Muscle of arm (tissue), 12 donors: ENCODE measurements around the gene EIPR1. TPM values are rescaled to one million over a fixed set of nuclear protein-coding genes. Genes with fewer than 3 reads are reported as not detected.

Experiments
- DNase-seq: peaks from one replicate; pipeline ENCODE4 v3.0.0-alpha.2; 2013
- polyA plus RNA-seq, 12 donors: library from polyadenylated mRNA; unstranded; fragments of 120-200 nt; gene quantifications; one replicate each; pipeline ENCODE4 v1.2.1, GENCODE V29; 2013; ENCODE audit not compliant: insufficient read length in 12 of 12

Gene EIPR1
- polyA plus RNA-seq, 12 donors = 13.8 to 28.9 (median 16.1) TPM; not detected in 1

DNA sequence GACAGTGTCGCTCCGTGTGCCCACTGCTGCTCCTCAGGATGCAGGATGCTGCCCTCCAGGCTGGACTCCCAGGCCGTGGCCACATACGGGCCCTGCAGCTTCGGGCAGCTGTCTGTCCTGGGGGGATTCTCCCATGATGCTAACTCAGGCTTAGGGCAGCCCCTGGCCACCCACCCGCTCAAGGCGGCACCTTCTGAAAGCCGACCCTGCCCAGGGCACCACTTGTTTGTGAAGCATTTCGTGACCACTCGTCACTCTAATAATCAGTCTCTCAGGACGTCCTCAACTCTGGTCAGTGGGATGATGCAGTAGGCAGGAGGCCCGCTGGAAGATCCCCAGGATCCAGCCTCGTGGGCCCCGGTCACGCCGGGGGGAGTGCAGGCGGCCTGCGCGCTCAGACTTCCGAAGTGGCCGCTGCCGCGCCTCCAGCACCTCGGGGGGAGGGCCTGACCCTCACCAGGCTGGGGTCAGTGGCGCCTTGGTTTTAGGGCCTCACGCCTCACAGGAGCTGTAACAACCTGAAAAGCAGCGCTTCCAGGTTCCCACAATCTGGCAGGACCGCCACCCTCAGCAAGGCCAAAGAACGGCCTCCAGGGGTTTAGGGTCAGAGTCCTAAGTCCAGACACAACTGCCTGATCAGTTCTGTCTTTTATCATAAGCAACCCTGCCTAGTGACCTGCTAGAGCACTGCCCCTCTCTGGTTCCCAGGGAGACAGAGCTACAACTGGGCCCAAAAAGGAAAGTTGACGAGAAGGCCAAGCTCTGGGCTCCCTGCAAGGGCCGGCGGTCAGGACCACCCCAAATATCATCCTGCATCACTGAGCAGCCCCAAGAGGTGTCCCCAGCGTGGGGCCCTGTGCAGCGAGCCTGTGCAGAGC lies 53.0 kb downstream of the EIPR1 start:
- no peak for DNase-seq

DNA sequence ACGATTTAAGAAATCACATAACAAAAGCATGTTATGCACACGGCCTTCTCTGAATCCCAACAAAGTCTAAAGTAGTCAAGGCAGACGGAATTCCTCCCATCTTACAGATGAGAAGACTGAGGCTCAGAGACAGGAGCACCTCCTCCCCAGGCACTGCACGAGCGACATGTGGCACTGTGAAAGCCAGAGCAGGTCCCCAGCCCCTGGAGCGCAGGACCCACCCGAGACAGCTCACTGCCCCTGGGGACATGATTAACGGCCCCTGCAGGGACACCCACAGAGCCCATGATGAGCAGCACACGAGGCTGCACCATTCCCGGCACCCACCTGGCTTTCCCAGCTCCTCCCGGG lies 53.6 kb downstream of the EIPR1 start:
- DNase-seq = no peak

DNA sequence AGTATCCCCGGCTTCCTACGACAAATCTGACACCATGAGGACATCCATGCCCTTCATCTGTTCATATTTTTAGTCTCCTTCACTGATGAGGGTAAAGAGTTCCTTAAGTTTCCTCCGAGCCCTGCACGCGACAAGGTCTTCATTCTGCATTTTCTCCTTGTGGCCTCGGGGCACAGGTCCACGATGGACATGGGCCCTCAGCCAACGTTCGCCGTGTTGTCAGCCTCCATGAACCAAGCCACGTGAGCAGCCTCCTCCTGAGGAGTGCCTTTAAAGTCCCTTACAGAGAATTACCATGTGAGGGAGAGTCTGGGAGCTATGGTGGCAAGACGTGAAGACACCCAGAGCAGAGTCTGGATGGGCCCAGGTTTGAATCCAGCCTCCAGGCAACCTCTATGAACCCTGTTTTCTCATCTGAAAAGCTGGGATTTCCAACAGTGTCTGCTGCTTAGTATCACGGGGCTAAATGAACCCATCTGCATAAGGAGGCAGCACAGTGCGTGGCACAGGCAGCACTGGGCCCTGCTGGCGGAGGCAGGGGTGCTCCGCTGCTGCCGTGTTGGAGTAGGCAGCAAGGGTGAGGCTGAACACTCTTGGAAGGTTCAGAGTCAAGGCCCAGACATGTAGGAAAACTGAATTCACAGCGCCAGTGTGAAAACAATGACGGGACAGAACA lies 54.1 kb downstream of the EIPR1 start:
- DNase-seq = no peak

DNA sequence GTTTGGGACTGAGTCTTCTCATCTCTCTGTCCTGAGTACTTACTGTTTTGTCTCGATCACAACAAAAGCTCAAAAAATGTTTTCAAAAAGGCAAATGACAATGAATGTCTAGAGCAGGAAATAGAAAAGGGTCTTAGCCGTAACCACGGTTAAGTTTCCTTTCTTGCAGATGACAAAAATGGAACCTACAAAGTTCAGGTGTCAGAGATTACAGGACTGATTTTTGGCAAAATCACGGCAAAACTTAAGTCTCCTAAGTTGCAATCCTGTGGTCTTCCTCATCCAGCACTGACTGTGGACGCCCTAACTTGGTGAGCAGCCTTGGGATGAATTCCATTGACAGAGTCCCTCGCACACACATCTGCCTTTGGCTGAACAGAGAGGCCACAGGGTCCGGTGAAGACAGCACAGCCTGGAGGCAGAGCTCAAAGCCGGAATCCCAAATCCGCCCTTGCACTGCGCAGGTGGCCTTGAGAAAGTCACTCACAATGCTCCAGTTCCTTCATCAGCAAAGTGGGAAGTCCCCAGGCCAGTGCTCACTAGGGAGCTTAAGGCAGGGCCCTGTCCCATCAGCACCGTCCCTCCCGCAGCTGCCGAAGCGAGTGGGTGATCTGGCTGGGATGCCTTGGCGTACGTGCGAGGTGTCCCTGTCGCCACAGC lies 55.2 kb downstream of the EIPR1 start:
- DNase-seq = no peak

DNA sequence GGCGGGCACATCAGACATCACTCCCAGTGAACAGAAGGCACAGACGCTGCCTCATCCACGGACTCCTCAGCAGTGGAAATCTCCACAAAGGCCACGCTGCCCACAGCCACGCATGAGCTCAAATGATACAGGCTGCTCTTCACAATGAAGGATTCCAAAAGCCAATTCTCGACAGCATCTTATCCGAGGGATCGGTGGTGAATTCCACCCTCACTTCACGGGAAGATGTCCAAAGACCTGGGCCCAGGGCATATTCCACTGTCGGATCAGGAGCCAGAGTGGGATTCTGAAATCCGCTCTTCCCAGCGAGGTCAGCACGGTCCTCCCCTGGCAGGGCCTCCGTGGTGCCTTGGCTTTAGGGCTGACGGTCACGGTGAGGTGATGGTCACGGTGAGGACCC lies 55.8 kb downstream of the EIPR1 start:
- DNase-seq = no peak

DNA sequence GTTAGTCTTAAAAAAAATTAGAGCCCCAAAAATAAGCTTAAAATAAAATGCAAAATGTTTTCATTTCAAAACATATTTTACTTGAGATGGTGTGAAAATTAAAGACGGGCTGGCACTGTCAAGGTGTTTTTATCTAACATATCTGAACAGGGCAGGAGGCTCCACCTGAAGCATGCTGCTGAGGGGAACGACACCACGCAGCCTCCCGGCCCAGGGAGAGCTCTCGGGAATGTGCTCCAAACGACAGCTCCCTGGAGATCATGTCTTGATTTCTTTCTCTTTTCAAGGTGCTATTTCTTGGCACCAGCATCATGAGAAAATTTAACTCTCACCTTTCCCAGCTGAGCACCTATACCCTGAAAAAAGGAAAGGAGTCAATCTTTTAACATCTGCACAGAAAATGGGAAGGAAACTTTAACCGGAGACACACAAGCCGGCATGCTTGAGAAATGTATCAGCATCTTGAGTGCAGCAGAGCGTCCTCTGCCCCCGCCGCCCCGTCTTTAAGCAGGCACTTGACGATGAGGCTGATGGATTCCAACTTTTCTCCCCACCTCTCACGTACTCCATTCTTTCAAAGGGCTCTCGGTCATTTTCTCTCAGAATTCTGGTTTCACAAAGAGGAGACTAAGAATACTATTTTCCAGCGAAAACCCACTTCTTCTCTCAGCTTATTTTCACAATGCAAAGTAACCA lies 56.6 kb downstream of the EIPR1 start:
- no peak for DNase-seq

DNA sequence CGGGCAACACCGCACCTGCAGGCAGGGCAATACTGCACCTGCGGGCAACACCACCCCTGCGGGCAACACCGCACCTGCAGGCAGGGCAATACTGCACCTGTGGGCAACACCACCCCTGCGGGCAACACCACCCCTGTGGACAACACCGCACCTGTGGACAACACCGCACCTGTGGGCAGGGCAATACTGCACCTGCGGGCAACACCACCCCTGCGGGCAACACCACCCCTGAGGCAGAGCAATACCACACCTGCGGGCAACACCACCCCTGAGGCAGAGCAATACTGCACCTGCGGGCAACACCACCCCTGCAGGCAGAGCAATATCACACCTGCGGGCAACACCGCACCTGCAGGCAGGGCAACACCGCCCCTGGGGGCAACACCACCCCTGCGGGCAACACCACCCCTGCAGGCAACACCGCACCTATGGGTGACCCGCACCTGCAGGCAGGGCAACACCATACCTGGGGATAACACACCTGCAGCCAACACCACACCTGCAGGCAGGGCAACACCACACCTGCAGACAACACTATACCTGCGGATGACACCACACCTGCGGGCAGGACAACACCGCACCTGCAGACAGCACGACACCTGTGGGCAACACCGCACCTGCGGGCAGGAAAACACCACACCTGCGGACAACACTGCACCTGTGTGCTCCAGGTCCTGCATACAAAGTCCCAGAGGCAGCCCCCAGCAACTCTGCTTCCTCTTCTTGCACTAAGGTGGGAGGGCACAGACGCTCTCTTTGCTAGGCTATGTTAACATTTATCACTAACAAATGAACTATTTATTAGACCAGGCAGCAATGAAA lies 57.7 kb downstream of the EIPR1 start:
- DNase-seq = no peak

DNA sequence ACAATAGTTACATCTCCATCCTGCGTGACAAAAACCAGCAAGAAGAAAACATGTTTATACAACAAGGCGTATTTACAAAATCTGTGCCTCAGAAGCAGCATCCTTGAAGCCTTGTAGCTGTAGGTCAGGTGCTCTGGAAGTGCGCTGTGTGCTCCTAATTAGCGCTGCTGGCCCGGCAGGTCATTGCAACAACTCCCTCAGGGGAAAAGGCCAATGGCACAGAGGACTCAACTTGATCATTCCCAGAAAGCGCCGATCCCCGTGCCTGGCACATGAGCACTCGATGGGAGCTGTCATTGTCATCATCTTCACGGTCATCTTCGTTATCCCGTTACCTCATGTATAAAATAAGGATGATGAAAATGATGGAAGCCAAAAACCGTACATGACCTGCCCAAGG lies 58.5 kb downstream of the EIPR1 start:
- DNase-seq = no peak

DNA sequence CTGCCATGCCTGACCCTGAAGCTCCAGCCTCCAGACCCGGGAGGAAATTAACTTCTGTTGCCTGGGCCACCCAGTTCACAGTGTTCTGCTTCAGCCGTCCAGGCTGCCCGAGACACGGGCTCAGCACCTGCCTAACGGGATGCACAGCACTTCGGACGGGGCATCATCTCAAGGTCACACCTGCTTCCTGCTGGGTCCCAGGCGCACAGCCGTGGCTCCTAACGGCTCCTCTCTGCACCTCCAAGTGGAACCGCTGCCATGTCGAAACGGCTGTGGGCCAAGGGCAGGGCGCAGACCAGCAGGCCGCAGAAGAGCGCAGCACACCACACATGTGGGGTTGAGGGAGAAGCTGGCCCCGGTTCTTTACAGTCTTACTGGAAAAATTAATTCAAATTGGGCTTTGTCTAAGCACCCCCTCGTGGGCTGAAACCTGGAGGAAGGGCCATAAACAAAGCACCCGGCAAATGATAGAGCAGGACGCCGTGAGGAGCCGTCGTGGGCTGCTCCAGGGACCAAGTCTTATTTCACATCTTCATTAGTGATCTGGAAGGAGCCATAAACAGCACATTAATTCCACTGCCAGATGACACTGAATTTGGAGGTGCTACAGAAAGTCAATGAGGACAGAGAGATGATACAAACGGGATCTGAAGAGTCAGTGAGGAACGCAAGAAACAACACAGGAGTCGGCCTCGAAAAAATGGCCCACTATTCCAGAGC lies 59.6 kb downstream of the EIPR1 start:
- DNase-seq = no peak

DNA sequence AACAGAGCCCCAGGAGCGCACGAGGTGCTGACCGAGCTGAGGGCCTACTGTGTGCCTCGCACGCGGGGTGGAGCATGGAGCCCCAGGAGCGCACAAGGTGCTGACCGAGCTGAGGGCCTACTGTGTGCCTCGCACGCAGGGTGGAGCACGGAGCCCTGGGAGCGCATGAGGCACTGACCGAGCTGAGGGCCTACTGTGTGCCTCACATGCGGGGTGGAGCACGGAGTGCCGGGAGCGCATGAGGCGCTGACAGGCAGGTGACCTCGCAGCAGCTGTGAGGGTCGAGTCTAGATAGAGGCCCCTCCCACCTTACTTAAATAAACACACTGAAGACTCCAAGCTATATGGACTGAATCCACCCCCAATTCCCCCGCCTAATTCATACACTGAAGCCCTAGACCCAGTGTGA lies 60.3 kb downstream of the EIPR1 start:
- DNase-seq = no peak

DNA sequence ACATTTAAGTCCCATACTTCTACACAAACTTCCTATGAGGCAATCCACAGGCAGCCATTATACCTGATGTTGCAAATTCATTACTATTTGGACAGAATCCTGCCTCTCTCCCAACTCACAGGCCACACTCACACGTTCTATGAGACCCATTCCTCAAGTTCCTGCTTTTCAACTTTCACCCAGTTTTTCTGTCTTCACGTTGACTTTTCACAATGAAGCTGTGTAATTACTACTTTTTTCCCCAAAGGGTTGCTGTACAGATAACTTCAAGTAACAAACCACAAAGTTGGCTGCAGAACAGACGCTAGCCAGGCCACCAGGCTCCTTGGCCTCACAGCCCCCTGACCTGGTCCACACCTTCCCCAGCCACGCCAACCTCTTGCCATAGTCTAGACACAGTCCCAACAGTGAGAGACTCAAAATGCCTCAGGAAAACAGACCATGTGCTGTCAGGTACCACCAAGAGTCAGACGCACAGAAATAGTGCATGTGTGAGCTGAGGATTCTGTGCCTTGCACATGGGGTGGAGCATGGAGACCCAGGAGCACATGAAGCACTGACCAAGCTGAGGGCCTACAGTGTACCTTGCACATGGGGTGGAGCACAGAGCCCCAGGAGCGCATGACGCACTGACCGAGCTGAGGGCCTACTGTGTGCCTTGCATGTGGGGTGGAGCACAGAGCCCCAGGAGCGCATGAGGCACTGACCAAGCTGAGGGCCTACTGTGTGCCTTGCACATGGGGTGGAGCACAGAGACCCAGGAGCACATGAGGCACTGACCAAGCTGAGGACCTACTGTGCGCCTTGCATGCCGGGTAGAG lies 61.0 kb downstream of the EIPR1 start:
- DNase-seq = no peak

DNA sequence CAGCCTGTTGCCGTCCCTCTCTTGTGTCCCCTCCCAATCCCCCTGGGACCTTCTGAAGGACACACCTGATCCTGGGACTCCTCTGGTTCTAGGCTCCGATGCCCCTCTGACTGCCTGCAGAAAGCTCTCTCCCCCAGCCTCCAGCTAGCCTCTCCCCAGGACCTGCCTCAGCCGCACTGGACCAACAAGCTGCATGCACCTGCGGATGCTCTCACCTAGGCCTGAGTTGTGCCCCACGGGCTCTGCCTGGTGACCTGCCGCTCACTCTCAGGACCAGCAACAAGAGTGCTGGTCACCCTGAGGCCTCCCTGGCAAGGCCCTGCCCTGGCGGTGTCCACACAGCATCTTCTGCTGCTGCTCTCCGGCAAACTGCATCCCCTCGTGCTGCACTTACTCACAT lies 63.0 kb downstream of the EIPR1 start:
- no peak for DNase-seq

DNA sequence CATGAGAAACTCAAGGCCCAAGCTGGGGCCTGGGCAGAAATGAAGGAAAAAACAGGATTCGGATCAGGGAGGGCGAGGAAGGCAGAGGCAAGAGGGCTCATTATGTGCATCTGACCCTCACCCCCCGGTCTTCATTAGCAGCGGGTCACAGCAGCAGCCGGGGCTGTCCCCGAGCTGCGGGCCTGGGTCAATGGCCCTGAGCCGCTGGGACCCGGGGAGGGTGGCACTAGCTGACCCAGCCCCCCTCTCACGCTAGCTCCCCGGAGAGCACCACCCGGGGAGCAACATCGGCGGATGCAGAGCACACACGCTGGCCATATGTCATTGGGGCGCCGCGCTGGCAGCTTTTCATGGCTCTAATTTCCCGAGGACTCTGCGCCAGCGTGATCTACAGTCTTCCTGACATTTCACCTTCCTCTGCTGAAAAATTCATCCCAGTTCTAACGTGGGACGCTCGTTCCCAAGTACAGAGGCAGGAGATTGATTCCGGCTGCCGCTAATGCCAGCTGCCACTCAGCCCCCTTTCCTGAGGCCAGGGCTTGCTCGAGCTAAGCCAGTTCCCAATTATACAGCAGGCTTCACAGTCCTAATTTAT lies 63.7 kb downstream of the EIPR1 start:
- no peak for DNase-seq

DNA sequence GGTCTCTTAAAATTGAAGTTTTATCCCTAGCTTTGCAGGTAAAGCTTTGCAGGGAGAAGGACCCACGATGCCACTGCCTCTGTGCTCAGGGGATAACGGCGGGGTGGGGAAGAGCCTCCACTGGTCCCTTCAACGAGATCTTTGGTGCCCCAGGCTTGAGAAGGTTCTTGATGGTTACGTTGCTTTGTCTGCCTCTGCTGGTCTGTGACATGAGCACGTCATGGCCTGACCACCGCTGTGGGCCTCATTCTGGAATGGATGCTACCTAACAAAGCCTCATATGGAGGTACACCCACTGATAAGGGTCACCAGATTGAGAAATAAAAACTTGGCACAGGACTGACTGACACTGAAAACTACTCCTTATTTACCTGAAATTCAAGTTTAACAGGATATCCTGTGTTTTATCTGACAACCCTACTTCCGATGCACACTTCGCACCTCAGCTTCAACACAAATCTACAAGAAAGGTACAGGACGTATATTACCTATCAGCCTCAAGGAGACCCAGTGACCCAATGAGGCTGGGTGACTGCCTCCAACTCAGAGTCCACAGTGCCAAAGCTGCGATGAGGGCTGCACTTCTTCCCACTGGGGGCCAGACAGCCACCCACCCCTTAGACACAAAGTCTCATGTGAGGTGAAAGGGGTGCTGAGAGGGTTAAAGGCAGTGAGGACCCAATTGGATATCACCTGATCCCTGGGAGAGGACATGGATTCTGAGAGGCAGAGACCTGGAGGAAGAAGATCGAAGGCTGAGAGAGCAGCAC lies 64.9 kb downstream of the EIPR1 start:
- no peak for DNase-seq

DNA sequence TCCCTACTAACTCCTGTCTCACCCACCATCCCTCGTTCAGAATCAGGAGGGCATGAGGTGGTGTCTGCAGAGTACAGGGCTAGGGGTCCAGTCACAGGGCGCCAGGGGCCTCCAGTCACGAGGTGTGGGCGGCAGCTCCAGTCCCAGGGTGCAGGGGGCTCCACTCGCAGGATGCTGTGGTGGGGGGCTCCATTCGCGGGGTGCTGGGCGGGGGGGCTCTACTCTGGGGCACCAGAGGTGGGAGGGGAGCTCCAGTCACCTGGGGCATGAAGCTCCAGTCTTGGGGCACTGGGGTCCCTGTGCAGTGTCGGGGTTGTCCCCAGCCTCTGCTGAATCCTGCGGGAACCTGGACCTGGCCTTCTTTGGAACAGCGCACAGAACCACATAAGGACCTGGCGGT lies 66.0 kb downstream of the EIPR1 start:
- no peak for DNase-seq

DNA sequence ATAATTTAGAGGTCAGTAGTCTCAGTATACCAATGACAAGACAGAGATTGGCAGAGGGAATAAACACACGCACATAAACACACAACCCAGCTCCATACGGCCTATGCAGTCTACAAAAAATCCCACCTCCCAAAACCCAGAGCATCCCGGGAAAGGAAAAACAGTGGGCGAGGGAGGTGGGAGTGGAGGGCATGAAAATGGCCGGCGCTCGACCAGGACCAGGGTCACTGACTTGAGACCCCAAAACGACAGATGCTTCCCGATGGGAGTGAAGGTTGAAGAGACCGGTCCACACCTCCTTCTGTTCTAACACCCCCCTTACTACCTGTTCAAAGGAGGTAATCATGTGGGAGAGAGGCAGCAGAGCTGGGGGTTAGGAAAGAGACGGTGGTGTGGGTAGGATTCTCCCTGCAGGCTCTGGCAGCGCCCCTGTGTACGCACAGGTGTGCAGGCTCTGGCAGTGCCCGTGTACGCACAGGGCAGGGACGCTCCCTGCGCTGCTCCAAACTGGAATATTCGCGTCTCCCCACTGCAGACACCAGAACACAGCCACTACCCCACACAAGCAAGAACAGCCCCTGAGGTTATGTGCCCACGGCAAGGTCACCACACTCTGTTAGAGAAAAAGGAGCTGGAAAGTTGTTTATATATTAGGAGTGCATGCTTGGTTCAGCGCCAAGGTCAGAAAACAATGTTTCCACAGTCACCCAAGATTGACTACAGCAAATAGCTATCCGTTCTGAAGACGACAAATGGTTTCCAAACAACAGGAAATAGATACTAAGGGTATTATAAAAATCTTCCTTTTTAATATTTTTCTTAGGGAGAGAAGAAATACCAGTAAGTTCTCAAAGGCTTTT lies 67.9 kb downstream of the EIPR1 start:
- DNase-seq = no peak

DNA sequence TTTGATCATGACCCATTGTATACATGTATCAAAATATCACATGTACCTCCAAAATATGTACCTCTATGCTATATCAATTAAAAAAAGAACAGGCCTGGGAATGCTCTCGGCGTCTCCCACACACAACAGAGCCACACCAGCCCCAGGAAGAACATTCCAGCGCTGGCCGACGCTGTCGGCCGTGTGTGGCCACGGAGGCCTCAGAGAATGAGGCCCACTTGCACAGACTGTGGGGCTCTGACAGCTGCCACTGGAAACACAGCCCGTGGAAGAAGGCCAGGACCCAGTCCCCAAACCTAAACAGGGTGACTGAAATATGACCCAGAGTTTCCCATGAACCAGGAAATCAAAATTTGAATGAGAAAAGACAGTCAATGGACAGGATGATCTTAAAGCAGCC lies 69.7 kb downstream of the EIPR1 start:
- no peak for DNase-seq

DNA sequence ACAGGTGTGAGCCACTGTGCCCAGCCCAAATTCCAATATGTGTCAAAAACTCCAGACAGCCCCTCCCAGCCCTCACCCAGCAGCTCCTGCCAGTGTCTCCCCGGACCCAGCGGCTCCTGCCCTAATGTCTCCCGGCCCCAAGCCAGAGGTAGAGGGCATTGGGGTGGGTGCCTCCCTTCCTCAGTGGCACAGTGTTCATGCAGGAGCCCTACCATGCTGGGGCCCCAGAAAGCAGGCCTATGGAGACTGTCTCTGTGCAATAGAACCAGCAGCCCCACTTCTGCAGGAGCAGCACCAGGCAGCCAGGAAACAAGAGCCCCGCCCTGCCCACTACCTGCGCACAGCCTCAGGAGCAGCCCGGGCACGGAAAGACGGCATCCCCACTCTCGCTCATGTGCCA lies 70.4 kb downstream of the EIPR1 start:
- no peak for DNase-seq
